ENCODE results near the gene ZNF44.
A peak's percentile ranks its signal among the peaks of the same experiment; 100 is the strongest.

Gene ZNF44

GRCh38 chr19:12260861-12261260 is 33.8 kb downstream of the ZNF44 start:
- DNase-seq: no peak

GRCh38 chr19:12260236-12260635 is 34.4 kb downstream of the ZNF44 start:
- no peak for DNase-seq

- no peak for DNase-seq
Measured at GRCh38 chr19:12255372-12255771, 39.3 kb downstream of the ZNF44 start.

GRCh38 chr19:12247644-12248222 is 47.0 kb downstream of the ZNF44 start:
- no peak for DNase-seq

- no peak for DNase-seq
Measured at GRCh38 chr19:12244370-12244769, 50.3 kb downstream of the ZNF44 start.

- DNase-seq: peak; percentile 14
Measured at GRCh38 chr19:12237143-12237839, 57.4 kb downstream of the ZNF44 start.

- no peak for DNase-seq
Measured at GRCh38 chr19:12232961-12233360, 61.7 kb downstream of the ZNF44 start.

GRCh38 chr19:12230751-12231733 is 63.6 kb downstream of the ZNF44 start:
- DNase-seq: no peak

- no peak for DNase-seq
Measured at GRCh38 chr19:12229990-12230389, 64.7 kb downstream of the ZNF44 start.

- no peak for DNase-seq
Measured at GRCh38 chr19:12224676-12225075, 70.0 kb downstream of the ZNF44 start.

- no peak for DNase-seq
Measured at GRCh38 chr19:12222980-12223630, 71.6 kb downstream of the ZNF44 start.

All from activated CD8-positive, alpha-beta memory T cell treated with anti-CD3 and anti-CD28 coated beads, Interleukin-2, amount 50 U/mL, for 4 hours (primary cell).